ENCODE data around the gene CMTM7. TPM values are rescaled to one million over a fixed set of nuclear protein-coding genes. Genes with fewer than 3 reads are reported as not detected.

CMTM7 gene
- total RNA-seq, 1 donor from 2014 or later: 5.8 TPM

DNA sequence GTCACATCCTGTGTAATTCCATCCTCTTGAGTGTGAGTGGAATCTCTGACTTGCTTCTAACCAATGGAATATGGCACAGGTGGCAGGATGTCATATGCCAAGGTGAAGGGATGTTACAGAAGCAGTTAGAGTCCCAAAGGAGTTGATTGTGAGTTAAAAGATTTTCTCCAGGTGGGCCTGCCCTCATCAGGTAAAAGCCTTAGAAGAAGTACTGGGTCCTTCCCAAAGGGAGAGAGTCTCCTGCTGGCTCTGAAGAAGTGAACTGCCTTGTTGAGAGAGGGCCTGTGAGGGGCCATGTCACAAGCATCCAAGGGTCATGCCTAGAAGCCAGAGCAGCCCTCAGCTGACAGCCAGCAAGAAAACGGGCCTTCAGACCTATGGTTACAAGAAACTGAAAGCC, 13.1 kb downstream of the CMTM7 start:
- H3K36me3 ChIP-seq (ENCODE audit: control insufficient read depth, insufficient read depth, low read length): no peaks in the 10 kb centered on the region
- DNase-seq (ENCODE audit: low read depth): no peak
- FAIRE-seq: no peak
- H3K4me3 ChIP-seq (ENCODE audit: low read depth, low read length): no peak overlapping the region
- TF ChIP-seq, protein P1, sequence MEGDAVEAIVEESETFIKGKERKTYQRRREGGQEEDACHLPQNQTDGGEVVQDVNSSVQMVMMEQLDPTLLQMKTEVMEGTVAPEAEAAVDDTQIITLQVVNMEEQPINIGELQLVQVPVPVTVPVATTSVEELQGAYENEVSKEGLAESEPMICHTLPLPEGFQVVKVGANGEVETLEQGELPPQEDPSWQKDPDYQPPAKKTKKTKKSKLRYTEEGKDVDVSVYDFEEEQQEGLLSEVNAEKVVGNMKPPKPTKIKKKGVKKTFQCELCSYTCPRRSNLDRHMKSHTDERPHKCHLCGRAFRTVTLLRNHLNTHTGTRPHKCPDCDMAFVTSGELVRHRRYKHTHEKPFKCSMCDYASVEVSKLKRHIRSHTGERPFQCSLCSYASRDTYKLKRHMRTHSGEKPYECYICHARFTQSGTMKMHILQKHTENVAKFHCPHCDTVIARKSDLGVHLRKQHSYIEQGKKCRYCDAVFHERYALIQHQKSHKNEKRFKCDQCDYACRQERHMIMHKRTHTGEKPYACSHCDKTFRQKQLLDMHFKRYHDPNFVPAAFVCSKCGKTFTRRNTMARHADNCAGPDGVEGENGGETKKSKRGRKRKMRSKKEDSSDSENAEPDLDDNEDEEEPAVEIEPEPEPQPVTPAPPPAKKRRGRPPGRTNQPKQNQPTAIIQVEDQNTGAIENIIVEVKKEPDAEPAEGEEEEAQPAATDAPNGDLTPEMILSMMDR (IDR thresholded peaks at IDR 0.05; ENCODE audit: insufficient read depth, low read length, severe bottlenecking): no peak
- H3K27me3 ChIP-seq (ENCODE audit: control insufficient read depth, insufficient read depth, low read length): no peaks in the 10 kb centered on the region

DNA sequence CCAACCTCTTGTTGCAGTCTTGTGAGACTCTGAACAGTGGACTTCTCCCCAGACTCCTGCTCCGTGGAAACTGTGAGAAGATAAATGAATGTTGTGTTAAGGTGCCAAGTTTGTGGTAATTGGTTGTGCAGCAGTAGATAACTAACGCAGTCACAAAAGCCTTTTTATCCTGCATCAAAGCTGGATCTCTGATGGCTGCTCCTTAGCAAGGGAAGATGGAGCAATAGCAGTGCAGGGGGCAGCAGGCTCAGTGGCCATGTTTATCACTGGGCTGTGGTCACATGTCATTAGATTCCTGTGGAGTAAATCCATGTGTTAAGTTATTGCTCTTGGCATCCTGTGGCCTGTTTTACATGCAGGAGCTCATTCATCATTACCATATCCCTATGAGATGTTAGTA, 13.5 kb downstream of the CMTM7 start:
- FAIRE-seq (no peak), DNase-seq (ENCODE audit: low read depth) (no peak)
- Histone ChIP-seq H3K36me3 (ENCODE audit: control insufficient read depth, insufficient read depth, low read length) (no peaks in the 10 kb centered on the region), H3K27me3 (ENCODE audit: control insufficient read depth, insufficient read depth, low read length) (no peaks in the 10 kb centered on the region), H3K4me3 (ENCODE audit: low read depth, low read length) (no peak overlapping the region)
- TF ChIP-seq, protein P1 (IDR thresholded peaks at IDR 0.05; ENCODE audit: insufficient read depth, low read length, severe bottlenecking): no peak

DNA sequence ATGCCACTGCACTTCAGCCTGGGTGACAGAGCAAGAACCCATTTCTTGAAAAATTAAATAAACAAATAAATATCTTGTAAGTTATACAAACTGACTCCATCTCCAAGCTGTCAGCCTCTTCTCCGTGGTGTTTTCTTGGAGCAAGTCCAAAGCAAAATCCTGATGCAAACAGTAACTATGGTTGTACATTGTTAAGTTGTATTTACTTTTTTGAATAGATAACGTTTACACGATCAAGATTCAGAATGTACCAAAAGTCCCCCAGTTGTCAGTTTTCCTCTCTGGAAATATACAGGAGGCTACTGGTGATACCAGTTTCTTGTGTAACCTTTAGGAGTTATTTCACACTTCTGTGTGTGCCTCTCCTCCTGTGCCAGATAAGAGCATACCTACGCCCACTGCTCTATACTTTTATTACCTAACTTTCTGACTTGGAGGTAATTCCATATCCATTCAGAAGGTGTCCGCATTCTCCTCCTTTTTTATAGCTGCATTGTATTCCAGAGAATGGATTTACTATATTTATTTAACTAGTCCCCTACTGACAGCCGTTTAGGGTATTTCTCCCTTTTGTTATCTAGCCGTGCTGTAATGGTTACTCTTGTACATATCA, 14.2 kb downstream of the CMTM7 start:
- TF ChIP-seq, protein P1 (IDR thresholded peaks at IDR 0.05; ENCODE audit: insufficient read depth, low read length, severe bottlenecking): no peak
- Histone ChIP-seq H3K27me3 (ENCODE audit: control insufficient read depth, insufficient read depth, low read length) (no peaks in the 10 kb centered on the region), H3K36me3 (ENCODE audit: control insufficient read depth, insufficient read depth, low read length) (no peaks in the 10 kb centered on the region), H3K4me3 (ENCODE audit: low read depth, low read length) (no peak overlapping the region)
- no peak for FAIRE-seq
- DNase-seq (ENCODE audit: low read depth): no peak

DNA sequence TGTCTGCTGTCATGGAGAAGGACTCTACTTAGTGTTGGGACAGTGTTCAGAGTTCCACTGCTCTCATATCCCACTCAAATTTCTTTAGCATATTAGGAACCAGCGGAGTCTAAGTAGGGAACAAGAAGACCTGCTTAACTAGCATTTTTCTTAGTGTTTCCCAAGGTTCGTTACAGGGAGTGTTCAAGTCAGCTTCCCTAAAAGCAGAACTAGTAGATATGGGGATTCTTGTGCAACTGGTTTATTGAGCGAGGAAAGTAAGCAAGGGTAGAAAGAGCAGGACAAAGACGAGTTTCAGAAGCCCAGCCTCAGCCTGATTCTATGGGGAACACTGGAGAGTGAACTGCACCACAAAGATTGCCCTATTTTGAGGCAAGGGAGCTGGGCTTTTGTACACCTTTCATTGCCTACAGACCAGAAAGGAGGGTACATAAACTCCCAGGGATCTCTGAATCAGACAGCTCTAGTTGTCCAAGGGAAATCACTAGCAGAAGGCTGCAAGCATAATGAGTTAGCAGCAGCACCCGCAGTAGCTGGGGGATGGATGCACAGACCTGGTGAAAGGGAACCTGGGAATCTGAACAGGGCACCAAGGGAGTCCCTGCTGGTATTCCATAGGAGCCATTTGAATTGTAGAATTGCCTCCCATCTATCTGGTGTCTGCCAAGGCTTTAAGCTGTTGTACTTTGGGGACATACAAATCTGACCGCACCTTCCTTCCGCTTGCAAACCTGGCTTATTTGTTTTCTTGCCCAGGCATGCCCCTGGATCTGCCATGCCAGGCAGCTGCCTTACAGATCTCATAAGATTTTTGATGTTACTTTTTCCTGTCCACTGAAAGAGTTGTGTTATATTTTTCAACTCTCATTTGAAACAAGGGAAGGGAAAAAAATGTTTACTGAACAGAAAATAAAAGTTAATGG, 15.1 kb downstream of the CMTM7 start:
- peak; percentile 83 for DNase-seq (ENCODE audit: low read depth)
- no peaks in the 10 kb centered on the region for H3K27me3 ChIP-seq (ENCODE audit: control insufficient read depth, insufficient read depth, low read length)

DNA sequence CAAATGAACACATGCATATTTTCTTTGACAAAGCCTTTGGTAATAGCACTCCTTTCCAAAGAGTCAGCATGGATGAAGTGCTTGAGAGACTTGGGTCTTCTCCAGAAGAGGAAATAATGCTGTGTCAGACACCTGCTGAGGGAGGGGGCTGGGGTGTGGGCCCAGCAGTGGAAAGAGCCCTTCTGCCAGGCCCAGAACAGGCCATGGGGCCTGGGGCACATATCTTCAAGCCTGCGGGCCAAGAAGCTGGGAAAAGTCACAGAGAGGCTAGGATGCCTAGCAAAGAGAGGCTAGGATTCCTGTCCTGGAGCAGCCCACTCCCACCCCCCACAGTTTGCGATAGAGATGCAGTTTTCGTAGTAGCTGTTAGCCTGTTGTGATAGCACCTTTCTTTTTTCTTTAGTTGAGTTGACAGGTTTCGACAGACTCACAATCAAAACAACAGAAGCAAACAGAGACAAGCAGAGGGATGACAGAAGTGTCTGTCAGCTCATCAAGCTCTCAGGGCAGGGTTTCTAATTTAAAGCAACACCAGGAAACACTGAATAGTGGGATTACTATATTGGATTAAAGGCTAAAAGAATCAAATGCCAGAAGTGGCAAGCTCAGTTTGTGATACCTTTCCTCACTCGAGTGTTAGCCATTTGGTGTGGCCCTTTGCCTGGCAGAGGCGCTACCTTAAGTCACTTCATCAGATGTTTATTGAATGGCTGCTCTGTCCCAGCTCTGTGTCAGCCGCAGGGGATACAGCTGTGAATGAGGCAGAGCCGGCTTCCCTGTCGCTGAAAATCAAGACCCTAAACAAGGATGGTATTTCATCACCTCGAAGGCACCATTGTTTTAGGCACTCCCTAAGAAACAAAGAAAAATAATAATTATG, 19.0 kb downstream of the CMTM7 start:
- no peaks in the 10 kb centered on the region for H3K27me3 ChIP-seq (ENCODE audit: control insufficient read depth, insufficient read depth, low read length)
- no peaks in the 10 kb centered on the region for H3K36me3 ChIP-seq (ENCODE audit: control insufficient read depth, insufficient read depth, low read length)
- TF ChIP-seq, protein P1 (IDR thresholded peaks at IDR 0.05; ENCODE audit: insufficient read depth, low read length, severe bottlenecking): no peak
- H3K4me3 ChIP-seq (ENCODE audit: low read depth, low read length): no peak overlapping the region
- DNase-seq (ENCODE audit: low read depth): no peak
- FAIRE-seq: no peak

More for the DNA sequence above, 15.1 kb downstream of the CMTM7 start:
- FAIRE-seq: no peak
- no peak overlapping the region for H3K4me3 ChIP-seq (ENCODE audit: low read depth, low read length)
- no peaks in the 10 kb centered on the region for H3K36me3 ChIP-seq (ENCODE audit: control insufficient read depth, insufficient read depth, low read length)
- TF ChIP-seq, protein P1 (IDR thresholded peaks at IDR 0.05; ENCODE audit: insufficient read depth, low read length, severe bottlenecking): no peak
